ENCODE measurements around the gene MANBA.

GRCh38 chr4:102733084-102733483, 27.7 kb downstream of the MANBA start:
- no peak for TF ChIP-seq CTCF (IDR thresholded peaks at IDR 0.05)
- TF ChIP-seq POLR2A (IDR thresholded peaks at IDR 0.05): no peak
- TF ChIP-seq POLR2AphosphoS5 (IDR thresholded peaks at IDR 0.05; ENCODE audit: insufficient read depth in 1 of 2, low read depth in 1 of 2): no peak
